Measurements from ENCODE around the gene FNDC11.

Gene FNDC11

GRCh38 chr20:63538204-63539091 lies 15.5 kb upstream of the FNDC11 start:
- in situ Hi-C loops (cut with MboI; ENCODE audit: low pct_unique_long_range_greater_than_20kb, low sequenced_read_pairs), result no loop called here
- no peak for DNase-seq

DNA sequence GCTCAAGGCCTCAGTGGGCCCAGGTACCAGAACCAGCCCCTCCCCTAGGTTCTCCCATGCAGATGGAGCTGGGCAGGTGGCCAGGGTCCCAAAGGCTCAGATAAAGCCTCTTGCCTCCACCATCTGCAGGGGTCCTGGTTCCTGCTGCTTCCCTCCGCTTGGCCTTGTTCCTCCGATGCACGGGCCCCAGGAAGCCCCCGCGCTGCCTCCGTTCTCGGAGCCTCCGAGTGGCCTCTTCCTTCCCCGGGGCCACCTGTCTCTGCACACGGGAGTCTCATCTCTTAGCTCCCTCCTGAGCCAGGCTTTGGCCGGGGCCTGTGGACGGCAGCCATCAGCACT lies 14.9 kb upstream of the FNDC11 start:
- in situ Hi-C loops (cut with MboI; ENCODE audit: low pct_unique_long_range_greater_than_20kb, low sequenced_read_pairs), result no loop called here
- DNase-seq, result no peak

DNA sequence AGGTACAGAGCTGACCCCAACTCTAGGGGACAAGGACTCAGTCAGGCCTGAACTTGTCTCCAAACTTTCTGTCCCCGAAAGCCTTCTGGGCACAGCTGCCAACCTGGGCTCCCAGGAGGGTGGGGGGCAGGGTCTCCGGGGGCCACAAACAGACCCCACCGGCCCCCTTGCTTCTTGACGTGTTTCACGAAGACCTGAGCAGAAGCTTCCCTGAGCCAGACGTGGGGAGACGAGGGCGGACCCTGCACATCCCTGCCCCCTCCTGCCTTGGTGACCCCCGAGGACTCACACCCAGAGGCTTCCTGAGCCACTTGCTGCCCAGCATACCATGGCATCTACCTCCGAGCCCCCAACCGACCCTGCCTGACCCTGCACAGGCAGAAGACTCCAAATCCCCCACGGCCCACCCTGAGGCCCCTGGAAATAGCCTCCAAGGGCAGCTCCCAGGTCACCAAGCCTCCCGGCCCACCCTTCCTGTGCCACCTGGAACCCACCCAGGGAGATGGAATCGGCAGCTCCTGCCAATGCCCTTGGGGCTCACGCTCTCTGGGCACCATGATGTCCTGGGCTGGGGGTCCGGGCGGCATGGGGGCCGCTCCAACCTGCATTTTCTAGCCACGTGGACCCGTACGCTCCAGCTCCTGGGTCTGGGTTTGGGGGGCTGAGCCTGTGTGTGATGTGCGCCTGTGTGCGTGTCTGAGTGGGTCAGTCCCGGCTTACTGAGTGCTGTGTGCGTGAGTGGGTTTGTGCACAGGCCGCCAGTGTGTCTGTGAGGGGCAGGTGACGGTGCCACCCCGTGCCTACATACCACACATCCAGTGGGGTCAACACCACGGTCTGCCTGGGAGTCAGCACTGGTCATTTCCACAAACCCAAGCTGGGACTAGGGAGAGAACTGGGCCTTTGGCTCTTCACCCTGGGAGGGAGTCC lies 14.3 kb upstream of the FNDC11 start:
- DNase-seq, result no peak
- in situ Hi-C loops (cut with MboI; ENCODE audit: low pct_unique_long_range_greater_than_20kb, low sequenced_read_pairs), result no loop called here

DNA sequence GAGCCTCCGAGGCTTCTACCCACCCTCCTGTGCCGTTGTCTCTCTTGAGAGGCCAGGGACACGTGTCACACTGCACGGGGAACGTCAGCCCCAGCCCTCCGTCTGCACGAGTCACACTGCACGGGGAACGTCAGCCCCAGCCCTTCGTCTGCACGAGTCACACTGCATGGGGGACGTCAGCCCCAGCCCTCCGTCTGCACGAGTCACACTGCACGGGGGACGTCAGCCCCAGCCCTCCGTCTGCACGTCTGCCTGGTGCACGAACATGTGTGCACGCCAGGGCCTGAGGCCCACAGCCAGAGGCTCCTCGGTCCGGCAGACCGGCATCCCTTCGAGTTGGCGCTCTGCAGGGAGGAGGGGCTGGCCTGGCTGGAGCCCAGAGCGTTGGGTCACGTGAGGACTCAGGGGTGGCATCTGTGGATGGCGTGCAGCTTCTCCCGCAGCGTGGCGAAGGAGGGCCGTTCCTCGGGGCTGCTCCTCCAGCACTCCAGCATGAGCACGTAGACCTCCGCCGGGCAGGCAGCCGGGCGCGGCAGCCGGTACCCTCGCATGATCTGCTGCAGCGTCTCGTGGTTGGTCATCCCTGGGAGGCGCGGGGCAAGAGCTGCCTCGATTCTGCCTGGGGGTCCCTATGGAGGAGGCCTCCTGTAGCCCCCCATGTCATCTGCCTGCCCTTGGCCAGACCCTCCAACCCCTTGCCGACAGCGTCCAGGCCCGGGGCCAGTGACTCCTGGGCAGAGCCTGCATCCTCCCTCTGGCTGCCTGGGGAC lies 13.4 kb upstream of the FNDC11 start:
- in situ Hi-C loops (cut with MboI; ENCODE audit: low pct_unique_long_range_greater_than_20kb, low sequenced_read_pairs), result no loop called here

DNA sequence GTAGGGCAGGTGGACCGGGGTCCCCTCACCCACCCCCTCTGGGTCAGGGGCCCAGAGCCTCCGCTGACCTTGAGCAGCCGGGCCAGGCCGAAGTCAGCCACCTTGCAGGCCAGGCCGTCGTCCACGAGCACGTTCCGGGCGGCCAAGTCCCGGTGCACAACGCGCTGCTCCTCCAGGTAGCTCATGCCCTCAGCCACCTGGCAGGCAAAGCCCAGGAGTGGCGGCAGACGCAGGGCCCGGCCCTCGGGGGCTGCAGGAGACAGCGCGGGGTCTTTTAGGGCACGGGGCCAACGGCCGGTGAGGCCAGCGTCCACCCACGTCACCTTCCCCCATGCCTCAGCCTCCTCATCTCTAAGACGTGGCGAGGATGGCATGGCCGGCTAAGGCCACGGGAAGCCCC lies 12.6 kb upstream of the FNDC11 start:
- in situ Hi-C loops (cut with MboI; ENCODE audit: low pct_unique_long_range_greater_than_20kb, low sequenced_read_pairs), result no loop called here
- no peak for DNase-seq

More for the DNA sequence above, 13.4 kb upstream of the FNDC11 start:
- DNase-seq, result no peak

DNA sequence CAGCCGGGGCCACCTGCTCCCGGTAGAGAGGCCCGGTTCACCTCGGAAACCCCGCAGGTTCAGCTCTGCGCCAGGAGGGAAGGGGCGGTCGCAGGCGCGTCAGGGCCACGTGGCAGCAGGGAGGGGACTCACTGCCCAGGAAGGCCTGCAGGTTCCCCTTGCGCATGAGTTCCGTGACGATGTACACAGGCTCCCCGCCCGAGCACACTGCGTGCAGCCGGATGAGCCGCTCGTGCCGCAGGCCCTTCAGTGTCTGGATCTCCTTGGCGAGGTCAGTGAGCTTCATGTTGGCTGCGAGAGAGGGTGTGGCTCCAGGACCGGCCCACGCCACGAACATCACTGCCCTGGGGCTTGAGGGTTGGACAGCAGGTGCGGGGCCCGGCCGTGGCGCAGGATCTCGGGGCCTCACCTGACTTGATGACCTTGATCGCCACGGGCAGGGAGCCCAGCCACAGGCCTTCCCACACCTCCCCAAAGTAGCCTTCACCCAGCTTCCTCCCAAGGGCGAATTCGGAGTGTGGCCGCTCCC lies 11.9 kb upstream of the FNDC11 start:
- in situ Hi-C loops (cut with MboI; ENCODE audit: low pct_unique_long_range_greater_than_20kb, low sequenced_read_pairs), result no loop called here
- no peak for DNase-seq

GRCh38 chr20:63542696-63543095 lies 11.3 kb upstream of the FNDC11 start:
- DNase-seq, result no peak
- in situ Hi-C loops (cut with MboI; ENCODE audit: low pct_unique_long_range_greater_than_20kb, low sequenced_read_pairs), result no loop called here

DNA sequence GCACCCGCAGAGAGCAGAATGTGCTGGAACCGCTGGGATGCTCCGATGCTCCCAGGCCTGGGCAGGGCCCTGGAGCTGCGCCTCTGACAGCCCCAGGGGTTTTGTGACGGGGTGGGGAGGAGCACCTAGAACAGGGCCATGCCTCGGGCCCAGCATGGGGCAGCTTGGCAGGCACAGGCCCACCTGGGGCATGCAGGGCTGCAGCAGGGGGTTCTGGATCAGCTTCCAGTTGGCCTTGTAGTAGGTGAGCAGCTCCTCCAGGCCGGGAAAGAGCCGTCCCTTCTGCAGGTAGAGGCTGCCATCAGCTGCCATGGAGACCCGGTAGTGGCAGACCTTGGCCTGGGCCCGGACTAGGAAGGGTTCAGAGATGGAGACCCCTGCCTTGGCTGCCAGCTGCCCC lies 10.8 kb upstream of the FNDC11 start:
- no peak for DNase-seq
- in situ Hi-C loops (cut with MboI; ENCODE audit: low pct_unique_long_range_greater_than_20kb, low sequenced_read_pairs), result no loop called here

DNA sequence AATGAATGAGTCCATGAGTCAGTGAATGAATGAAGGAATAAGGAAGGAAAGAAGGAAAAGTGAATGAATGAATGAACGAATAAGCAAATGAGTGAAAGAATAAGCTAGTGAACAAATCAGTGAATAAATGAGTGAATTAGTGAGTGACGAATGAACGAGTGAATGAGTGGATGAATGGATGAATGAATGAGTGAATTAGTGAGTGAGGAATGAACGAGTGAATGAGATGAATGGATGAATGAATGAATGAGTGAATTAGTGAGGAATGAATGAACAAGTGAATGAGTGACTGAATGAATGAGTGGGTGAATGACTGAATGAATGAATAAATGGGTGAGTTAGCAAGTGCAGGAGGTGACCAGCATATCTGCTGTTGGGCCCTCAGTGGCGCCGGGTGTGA lies 10.2 kb upstream of the FNDC11 start:
- in situ Hi-C loops (cut with MboI; ENCODE audit: low pct_unique_long_range_greater_than_20kb, low sequenced_read_pairs), result no loop called here
- DNase-seq, result no peak

- no peak for DNase-seq
- in situ Hi-C loops (cut with MboI; ENCODE audit: low pct_unique_long_range_greater_than_20kb, low sequenced_read_pairs), result no loop called here
Observed at GRCh38 chr20:63544241-63544957, 9.6 kb upstream of the FNDC11 start.

GRCh38 chr20:63544958-63545516 lies 8.9 kb upstream of the FNDC11 start:
- in situ Hi-C loops (cut with MboI; ENCODE audit: low pct_unique_long_range_greater_than_20kb, low sequenced_read_pairs), result no loop called here
- DNase-seq, result no peak

GRCh38 chr20:63545814-63546213 lies 8.1 kb upstream of the FNDC11 start:
- no peak for DNase-seq
- in situ Hi-C loops (cut with MboI; ENCODE audit: low pct_unique_long_range_greater_than_20kb, low sequenced_read_pairs), result no loop called here

GRCh38 chr20:63546256-63546955 lies 7.6 kb upstream of the FNDC11 start:
- in situ Hi-C loops (cut with MboI; ENCODE audit: low pct_unique_long_range_greater_than_20kb, low sequenced_read_pairs), result no loop called here
- no peak for DNase-seq

DNA sequence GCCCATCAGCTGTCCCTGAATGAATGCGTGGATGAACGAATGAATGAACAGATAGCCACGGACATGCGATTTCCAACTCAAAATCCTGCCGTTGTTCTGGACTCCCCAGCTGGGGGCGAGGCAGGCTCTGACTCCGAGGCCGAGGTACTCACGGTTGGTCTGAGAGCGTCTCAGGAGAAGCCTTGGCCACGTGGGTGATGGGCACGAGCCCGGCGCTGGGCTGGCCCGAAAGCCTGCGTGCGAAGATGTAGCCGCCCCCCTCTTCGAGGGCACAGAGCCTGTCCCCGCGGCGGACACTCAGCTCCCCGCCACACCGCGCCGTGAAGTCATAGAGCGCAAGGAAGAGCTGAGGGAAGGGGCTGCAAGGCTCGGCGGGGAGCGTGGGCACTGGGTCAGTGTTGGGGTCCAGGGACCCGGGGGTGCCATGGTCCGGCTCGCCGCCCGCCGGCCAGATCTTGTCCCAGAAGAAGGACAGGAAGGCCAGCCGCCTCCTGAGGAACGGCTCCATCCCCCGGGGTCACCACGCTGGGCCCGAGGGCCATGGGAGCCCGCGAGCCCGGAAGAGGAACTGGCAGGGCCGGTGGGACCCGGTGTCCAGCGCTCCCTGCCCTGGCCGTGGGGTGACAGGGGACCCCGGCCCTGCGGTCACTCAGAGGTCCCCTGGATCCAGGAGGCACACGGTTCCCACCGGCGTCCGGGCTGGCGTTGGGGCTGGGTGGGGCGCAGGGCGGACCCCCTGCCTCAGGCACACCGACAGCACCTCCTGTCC lies 6.8 kb upstream of the FNDC11 start:
- in situ Hi-C loops (cut with MboI; ENCODE audit: low pct_unique_long_range_greater_than_20kb, low sequenced_read_pairs), result no loop called here
- DNase-seq, result no peak

- DNase-seq, result no peak
- in situ Hi-C loops (cut with MboI; ENCODE audit: low pct_unique_long_range_greater_than_20kb, low sequenced_read_pairs), result no loop called here
Observed at GRCh38 chr20:63547725-63548480, 6.1 kb upstream of the FNDC11 start, which contains the start of gene SRMS. SRMS (minus strand) TSS chr20:63547749; CDS start chr20:63547463, 286 bp downstream.

DNA sequence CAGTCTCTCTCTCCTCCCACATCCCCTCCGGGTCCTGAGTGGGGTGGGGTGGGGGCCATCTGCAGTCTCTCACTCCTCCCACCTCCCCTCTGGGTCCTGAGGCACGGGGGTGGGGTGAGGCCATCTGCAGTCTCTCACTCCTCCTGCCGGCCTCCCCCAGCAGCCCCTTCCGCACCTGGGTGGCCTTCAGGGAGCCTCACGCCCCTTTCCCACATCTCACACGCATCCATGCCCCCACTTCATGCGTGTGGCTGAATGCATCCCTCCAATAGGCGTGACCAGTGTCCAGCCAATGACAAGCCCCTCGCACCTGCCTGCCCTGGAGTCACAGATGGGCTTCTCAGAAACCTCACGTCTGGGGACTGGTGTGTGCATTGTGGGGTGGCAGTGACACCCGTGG lies 5.4 kb upstream of the FNDC11 start:
- DNase-seq, result no peak
- in situ Hi-C loops (cut with MboI; ENCODE audit: low pct_unique_long_range_greater_than_20kb, low sequenced_read_pairs), result no loop called here

All from KBM-7 (cell line).